ENCODE data around the gene CLCA4. TPM values are rescaled to one million over a fixed set of nuclear protein-coding genes. Genes with fewer than 3 reads are reported as not detected.
"Not testable (repeated sequence)": the region's sequence is repeated elsewhere in the genome, so short reads cannot be mapped to it uniquely, and the experiment has no call there.

The CLCA4 gene
- not detected for total RNA-seq

GRCh38 chr1:86546787-86547221 lies at the start of gene CLCA4:
Gene CLCA4 (plus strand): TSS chr1:86547078. CDS start chr1:86547120, 42 bp downstream.
- no peaks in the 10 kb centered on the region for H3K27me3 Mint-ChIP-seq (ENCODE audit: low read depth)
- DNase-seq, result no peak
- no peak within 1 kb of the TSS for H3K4me3 Mint-ChIP-seq
- no peaks in the 10 kb centered on the region for H3K9me3 Mint-ChIP-seq
- H3K4me1 Mint-ChIP-seq (ENCODE audit: low read depth), result no peaks in the 10 kb centered on the region
- no peaks in the 10 kb centered on the region for H3K36me3 Mint-ChIP-seq (ENCODE audit: insufficient read depth in 2 of 2)
- no peak for ATAC-seq (replicated peaks in 1 of 2)
- H3K27ac Mint-ChIP-seq, result no peak within 1 kb of the TSS

- ATAC-seq (replicated peaks in 1 of 2), result no peak
- H3K36me3 Mint-ChIP-seq (ENCODE audit: insufficient read depth in 2 of 2), result no peaks in the 10 kb centered on the region
Observed at GRCh38 chr1:86498281-86498680, 48.6 kb upstream of the CLCA4 start.

GRCh38 chr1:86499987-86500593 lies 46.8 kb upstream of the CLCA4 start:
- no peak overlapping the region for H3K4me3 Mint-ChIP-seq
- no peaks in the 10 kb centered on the region for H3K36me3 Mint-ChIP-seq (ENCODE audit: insufficient read depth in 2 of 2)
- no peak overlapping the region for H3K27ac Mint-ChIP-seq
- H3K9me3 Mint-ChIP-seq, result no peaks in the 10 kb centered on the region
- ATAC-seq (replicated peaks in 1 of 2) (peak; percentile 33 to 43), DNase-seq (no peak)
- peaks cover 18% of the 10 kb centered on the region for H3K27me3 Mint-ChIP-seq (ENCODE audit: low read depth)
- H3K4me1 Mint-ChIP-seq (ENCODE audit: low read depth), result peaks cover 14% of the 10 kb centered on the region

More at GRCh38 chr1:86498281-86498680, 48.6 kb upstream of the CLCA4 start:
- Mint-ChIP-seq H3K27ac (no peak overlapping the region), H3K27me3 (ENCODE audit: low read depth) (peaks cover 19% of the 10 kb centered on the region), H3K4me1 (ENCODE audit: low read depth) (peaks cover 10% of the 10 kb centered on the region), H3K9me3 (no peaks in the 10 kb centered on the region), H3K4me3 (no peak overlapping the region)
- DNase-seq, result no peak

GRCh38 chr1:86500714-86501113 lies 46.2 kb upstream of the CLCA4 start:
- Mint-ChIP-seq H3K9me3 (no peaks in the 10 kb centered on the region), H3K4me3 (no peak overlapping the region), H3K36me3 (ENCODE audit: insufficient read depth in 2 of 2) (no peaks in the 10 kb centered on the region), H3K27me3 (ENCODE audit: low read depth) (peaks cover 14% of the 10 kb centered on the region), H3K27ac (no peak overlapping the region), H3K4me1 (ENCODE audit: low read depth) (peaks cover 14% of the 10 kb centered on the region)
- no peak for DNase-seq
- ATAC-seq (replicated peaks in 1 of 2), result no peak

- H3K4me1 Mint-ChIP-seq (ENCODE audit: low read depth), result peaks cover 14% of the 10 kb centered on the region
- H3K27ac Mint-ChIP-seq; H3K9me3 Mint-ChIP-seq; H3K36me3 Mint-ChIP-seq (ENCODE audit: insufficient read depth in 2 of 2): not testable (repeated sequence)
- peaks cover 14% of the 10 kb centered on the region for H3K27me3 Mint-ChIP-seq (ENCODE audit: low read depth)
- H3K4me3 Mint-ChIP-seq, result peak overlapping the region; percentile 85 to 94
- ATAC-seq (replicated peaks in 1 of 2), result peak; percentile 83 to 85
- peak; percentile 19 to 38 for DNase-seq
Observed at GRCh38 chr1:86502125-86502646, 44.7 kb upstream of the CLCA4 start.

- Mint-ChIP-seq H3K4me3 (peak overlapping the region; percentile 85 to 94), H3K4me1 (ENCODE audit: low read depth) (peaks cover 14% of the 10 kb centered on the region), H3K36me3 (ENCODE audit: insufficient read depth in 2 of 2) (no peaks in the 10 kb centered on the region), H3K9me3 (no peaks in the 10 kb centered on the region), H3K27me3 (ENCODE audit: low read depth) (peaks cover 12% of the 10 kb centered on the region), H3K27ac (no peak overlapping the region)
- peak; percentile 35 to 56 for ATAC-seq (replicated peaks in 1 of 2)
- DNase-seq, result no peak
Observed at GRCh38 chr1:86502721-86503405, 44.0 kb upstream of the CLCA4 start.

GRCh38 chr1:86503406-86504136 lies 43.3 kb upstream of the CLCA4 start:
- no peak for DNase-seq
- peaks cover 5% of the 10 kb centered on the region for H3K27me3 Mint-ChIP-seq (ENCODE audit: low read depth)
- peak overlapping the region; percentile 20 to 85 for H3K4me3 Mint-ChIP-seq
- ATAC-seq (replicated peaks in 1 of 2), result no peak
- no peaks in the 10 kb centered on the region for H3K9me3 Mint-ChIP-seq
- H3K27ac Mint-ChIP-seq, result no peak overlapping the region
- H3K4me1 Mint-ChIP-seq (ENCODE audit: low read depth), result peaks cover 14% of the 10 kb centered on the region
- no peaks in the 10 kb centered on the region for H3K36me3 Mint-ChIP-seq (ENCODE audit: insufficient read depth in 2 of 2)

GRCh38 chr1:86504137-86504479 lies 42.8 kb upstream of the CLCA4 start:
- Mint-ChIP-seq H3K36me3 (ENCODE audit: insufficient read depth in 2 of 2) (no peaks in the 10 kb centered on the region), H3K4me3 (peak overlapping the region; percentile 20 to 31), H3K4me1 (ENCODE audit: low read depth) (peaks cover 14% of the 10 kb centered on the region), H3K27me3 (ENCODE audit: low read depth) (no peaks in the 10 kb centered on the region), H3K27ac (no peak overlapping the region), H3K9me3 (no peaks in the 10 kb centered on the region)
- DNase-seq (no peak), ATAC-seq (replicated peaks in 1 of 2) (no peak)

GRCh38 chr1:86504895-86505563 lies 41.8 kb upstream of the CLCA4 start:
- DNase-seq (no peak), ATAC-seq (replicated peaks in 1 of 2) (no peak)
- Mint-ChIP-seq H3K27me3 (ENCODE audit: low read depth) (no peaks in the 10 kb centered on the region), H3K36me3 (ENCODE audit: insufficient read depth in 2 of 2) (no peaks in the 10 kb centered on the region), H3K4me1 (ENCODE audit: low read depth) (peaks cover 14% of the 10 kb centered on the region), H3K27ac (no peak overlapping the region), H3K4me3 (no peak overlapping the region), H3K9me3 (no peaks in the 10 kb centered on the region)

- H3K4me3 Mint-ChIP-seq, result no peak overlapping the region
- ATAC-seq (replicated peaks in 1 of 2) (no peak), DNase-seq (no peak)
- H3K36me3 Mint-ChIP-seq (ENCODE audit: insufficient read depth in 2 of 2), result no peaks in the 10 kb centered on the region
- peaks cover 14% of the 10 kb centered on the region for H3K4me1 Mint-ChIP-seq (ENCODE audit: low read depth)
- H3K27ac Mint-ChIP-seq, result no peak overlapping the region
- no peaks in the 10 kb centered on the region for H3K9me3 Mint-ChIP-seq
- no peaks in the 10 kb centered on the region for H3K27me3 Mint-ChIP-seq (ENCODE audit: low read depth)
Observed at GRCh38 chr1:86505564-86505902, 41.3 kb upstream of the CLCA4 start.

GRCh38 chr1:86507935-86508582 lies 38.8 kb upstream of the CLCA4 start:
- Mint-ChIP-seq H3K4me3 (no peak overlapping the region), H3K36me3 (ENCODE audit: insufficient read depth in 2 of 2) (no peaks in the 10 kb centered on the region)

GRCh38 chr1:86508583-86508969 lies 38.3 kb upstream of the CLCA4 start:
- H3K4me1 Mint-ChIP-seq (ENCODE audit: low read depth), result peaks cover 1% of the 10 kb centered on the region
- H3K27me3 Mint-ChIP-seq (ENCODE audit: low read depth), result no peaks in the 10 kb centered on the region
- ATAC-seq (replicated peaks in 1 of 2) (no peak), DNase-seq (no peak)
- no peaks in the 10 kb centered on the region for H3K36me3 Mint-ChIP-seq (ENCODE audit: insufficient read depth in 2 of 2)
- no peaks in the 10 kb centered on the region for H3K9me3 Mint-ChIP-seq
- H3K27ac Mint-ChIP-seq, result no peak overlapping the region
- H3K4me3 Mint-ChIP-seq, result no peak overlapping the region

More at GRCh38 chr1:86507935-86508582, 38.8 kb upstream of the CLCA4 start:
- no peaks in the 10 kb centered on the region for H3K9me3 Mint-ChIP-seq
- H3K4me1 Mint-ChIP-seq (ENCODE audit: low read depth), result peaks cover 6% of the 10 kb centered on the region
- H3K27me3 Mint-ChIP-seq (ENCODE audit: low read depth), result no peaks in the 10 kb centered on the region
- no peak overlapping the region for H3K27ac Mint-ChIP-seq
- peak in 1 of 2 donors; percentile 43 for ATAC-seq (replicated peaks in 1 of 2)
- DNase-seq, result peak in 1 of 2 donors; percentile 9

Measured in activated T-cell treated with anti-CD3 and anti-CD28 coated beads, Interleukin-2, amount 50 U/mL, for 72 hours (primary cell).